Liver (tissue), 9 donors: ENCODE results near the gene UFD1. TPM values are rescaled to one million over a fixed set of nuclear protein-coding genes. Genes with fewer than 3 reads are reported as not detected.

Experiments used
- DNase-seq: peaks from one replicate; pipeline ENCODE4 v3.0.0-alpha.2; 2017; ENCODE audit warnings: low spot score
- H3K27ac ChIP-seq, 2 donors: one replicate each; pipeline ENCODE4 v1.7.0; 2013; ENCODE audit warnings: inconsistent platforms in 2 of 2, low read length in 2 of 2, control low read depth in 1 of 2, low read depth in 1 of 2, mild to moderate bottlenecking in 1 of 2
- H3K27me3 ChIP-seq, 4 donors: one replicate each; pipeline versions ENCODE4 v1.6.1 to v1.7.0; 2013; ENCODE audit warnings: low read length in 3 of 4, inconsistent platforms in 1 of 4, mild to moderate bottlenecking in 1 of 4, moderate library complexity in 1 of 4; ENCODE audit not compliant: control insufficient read depth in 4 of 4, insufficient read depth in 4 of 4
- H3K36me3 ChIP-seq, 4 donors: one replicate each; pipeline versions ENCODE4 v1.6.1 to v1.7.0; 2013; ENCODE audit warnings: low read length in 3 of 4, mild to moderate bottlenecking in 3 of 4, low read depth in 1 of 4, moderate library complexity in 1 of 4; ENCODE audit not compliant: control insufficient read depth in 4 of 4, insufficient read depth in 3 of 4
- H3K4me1 ChIP-seq, 4 donors: one replicate each; pipeline versions ENCODE4 v1.6.1 to v1.7.0; 2013; ENCODE audit warnings: low read length in 3 of 4, mild to moderate bottlenecking in 3 of 4, moderate library complexity in 1 of 4; ENCODE audit not compliant: control insufficient read depth in 4 of 4, insufficient read depth in 4 of 4
- H3K4me3 ChIP-seq, 3 donors: one replicate each; pipeline versions ENCODE4 v1.6.1 to v1.7.0; 2013; ENCODE audit warnings: low read length in 3 of 3, control low read depth in 1 of 3, low read depth in 1 of 3, mild to moderate bottlenecking in 1 of 3
- H3K9ac ChIP-seq, 2 donors: one replicate each; pipeline ENCODE4 v1.7.0; 2013; ENCODE audit warnings: low read length in 2 of 2, mild to moderate bottlenecking in 2 of 2, moderate library complexity in 2 of 2, control low read depth in 1 of 2, low read depth in 1 of 2
- H3K9me3 ChIP-seq, 4 donors: one replicate each; pipeline versions ENCODE4 v1.6.1 to v1.7.0; 2013; ENCODE audit warnings: low read length in 3 of 4; ENCODE audit not compliant: control insufficient read depth in 4 of 4
- ATF3 ChIP-seq: IDR thresholded peaks from 2 replicates; pipeline ENCODE4 v1.6.1; 2016; ENCODE audit warnings: antibody characterized with exemption
- CTCF ChIP-seq: fragments of 150-350 bp; IDR thresholded peaks from 2 replicates; pipeline ENCODE4 v1.5.1; 2017; ENCODE audit warnings: improper control_type of control experiment, low read depth, low read length; ENCODE audit not compliant: missing input control
- EGR1 ChIP-seq, 2 donors: IDR thresholded peaks; 2 replicates each; pipeline ENCODE4 v1.6.1; 2016 to 2018; ENCODE audit warnings: antibody characterized with exemption in 2 of 2, low read depth in 2 of 2
- FOXA1 ChIP-seq: IDR thresholded peaks from 2 replicates; pipeline ENCODE4 v1.6.1; 2016; ENCODE audit warnings: antibody characterized with exemption
- HNF4A ChIP-seq, 2 donors: conservative IDR thresholded peaks; 2 replicates each; pipeline ENCODE4 v1.6.1; 2016; ENCODE audit warnings: antibody characterized with exemption in 2 of 2, mild to moderate bottlenecking in 2 of 2
- HNF4G ChIP-seq: IDR thresholded peaks from 2 replicates; pipeline ENCODE4 v1.6.1; 2016; ENCODE audit warnings: antibody characterized with exemption
- NR2F2 ChIP-seq: IDR thresholded peaks from 2 replicates; pipeline ENCODE4 v1.6.1; 2016; ENCODE audit warnings: antibody characterized with exemption
- RAD21 ChIP-seq, 2 donors: IDR thresholded peaks; 2 replicates each; pipeline ENCODE4 v1.6.1; 2016; ENCODE audit warnings: antibody characterized with exemption in 2 of 2, mild to moderate bottlenecking in 2 of 2
- REST ChIP-seq: IDR thresholded peaks from 2 replicates; pipeline ENCODE4 v1.6.1; 2016; ENCODE audit warnings: antibody characterized with exemption, mild to moderate bottlenecking
- RXRA ChIP-seq, 2 donors: IDR thresholded peaks; 2 replicates each; pipeline ENCODE4 v1.6.1; 2017 to 2018; ENCODE audit warnings: antibody characterized with exemption in 2 of 2, mild to moderate bottlenecking in 1 of 2
- SP1 ChIP-seq: IDR thresholded peaks from 2 replicates; pipeline ENCODE4 v1.6.1; 2018; ENCODE audit warnings: antibody characterized with exemption, mild to moderate bottlenecking
- TAF1 ChIP-seq: conservative IDR thresholded peaks from 2 replicates; pipeline ENCODE4 v1.6.1; 2016; ENCODE audit warnings: antibody characterized with exemption, mild to moderate bottlenecking
- WGBS: extraction: QIAGEN DNeasy Blood & Tissue Kit; methylation state at CpG from one replicate; pipeline ENCODE4 v1.1.7; 2013; 5-methylcytosine and 5-hydroxymethylcytosine counted together
- polyA plus RNA-seq, 2 donors: library from polyadenylated mRNA; stranded (reverse) in 1 of 2; unstranded in 1 of 2; fragments of 200-250 nt in 1 of 2; fragments of >200 nt in 1 of 2; fragmentation: Nextera tagmentation in 1 of 2; extraction: Ambion mirVana in 1 of 2; gene quantifications; one replicate each; pipeline versions ENCODE4 v1.2.1 to v1.2.3, GENCODE V29; 2013 to 2015
- total RNA-seq, 2 donors: library from RNA; depleted of rRNA; stranded (reverse); fragments of >200 nt; gene quantifications; one replicate each; pipeline ENCODE4 v1.2.3, GENCODE V29; 2014
- TF ChIP-seq, protein P1 (sequence below): IDR thresholded peaks from 2 replicates; pipeline ENCODE4 v1.6.1; 2016; ENCODE audit warnings: antibody characterized with exemption
- TF ChIP-seq, protein P2 (sequence below): IDR thresholded peaks from 2 replicates; pipeline ENCODE4 v1.6.1; 2016; ENCODE audit warnings: antibody characterized with exemption
- donor health status: healthy.
- donor health status: healthy.
- donor health status: healthy.
- donor health status: healthy.
- donor health status: healthy.

The UFD1 gene
- total and polyA plus RNA-seq, 4 donors = 28.2 to 64.2 (median 54.6) TPM

- DNase-seq = no peak
- Histone ChIP-seq H3K27me3 (no peaks in the 10 kb centered on the region), H3K27ac (no peak overlapping the region), H3K36me3 (peaks cover 30 to 69% (median 59%) of the 10 kb centered on the region in 4 donors), H3K9ac (no peak overlapping the region), H3K9me3 (no peaks in the 10 kb centered on the region), H3K4me1 (no peaks in the 10 kb centered on the region), H3K4me3 (no peak overlapping the region)
- 80% methylated on average over 1 of the region's 1 CpG for WGBS
- TF ChIP-seq NR2F2 (no peak), CTCF (no peak), ATF3 (no peak), SP1 (no peak), HNF4G (no peak), FOXA1 (no peak), RAD21 (IDR thresholded peaks at IDR 0.05) (no peak), TAF1 (no peak), RXRA (IDR thresholded peaks at IDR 0.05) (no peak), HNF4A (conservative IDR thresholded peaks at IDR 0.05) (no peak)
- TF ChIP-seq, protein P1, sequence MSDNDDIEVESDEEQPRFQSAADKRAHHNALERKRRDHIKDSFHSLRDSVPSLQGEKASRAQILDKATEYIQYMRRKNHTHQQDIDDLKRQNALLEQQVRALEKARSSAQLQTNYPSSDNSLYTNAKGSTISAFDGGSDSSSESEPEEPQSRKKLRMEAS = no peak
Measured at GRCh38 chr22:19464546-19464945, 14.4 kb downstream of the UFD1 start.

GRCh38 chr22:19463491-19464469, 15.2 kb downstream of the UFD1 start:
- no peaks in the 10 kb centered on the region for H3K4me1 ChIP-seq
- H3K9me3 ChIP-seq = no peaks in the 10 kb centered on the region
- WGBS = 81% methylated on average over 7 of the region's 7 CpGs
- DNase-seq = no peak
- TF ChIP-seq, protein P2, sequence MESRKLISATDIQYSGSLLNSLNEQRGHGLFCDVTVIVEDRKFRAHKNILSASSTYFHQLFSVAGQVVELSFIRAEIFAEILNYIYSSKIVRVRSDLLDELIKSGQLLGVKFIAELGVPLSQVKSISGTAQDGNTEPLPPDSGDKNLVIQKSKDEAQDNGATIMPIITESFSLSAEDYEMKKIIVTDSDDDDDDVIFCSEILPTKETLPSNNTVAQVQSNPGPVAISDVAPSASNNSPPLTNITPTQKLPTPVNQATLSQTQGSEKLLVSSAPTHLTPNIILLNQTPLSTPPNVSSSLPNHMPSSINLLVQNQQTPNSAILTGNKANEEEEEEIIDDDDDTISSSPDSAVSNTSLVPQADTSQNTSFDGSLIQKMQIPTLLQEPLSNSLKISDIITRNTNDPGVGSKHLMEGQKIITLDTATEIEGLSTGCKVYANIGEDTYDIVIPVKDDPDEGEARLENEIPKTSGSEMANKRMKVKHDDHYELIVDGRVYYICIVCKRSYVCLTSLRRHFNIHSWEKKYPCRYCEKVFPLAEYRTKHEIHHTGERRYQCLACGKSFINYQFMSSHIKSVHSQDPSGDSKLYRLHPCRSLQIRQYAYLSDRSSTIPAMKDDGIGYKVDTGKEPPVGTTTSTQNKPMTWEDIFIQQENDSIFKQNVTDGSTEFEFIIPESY = no peak
- TF ChIP-seq EGR1 (IDR thresholded peaks at IDR 0.05; ENCODE audit: low read depth in 2 of 2) (no peak), TAF1 (no peak)
- H3K27ac ChIP-seq = no peak overlapping the region
- no peak overlapping the region for H3K9ac ChIP-seq
- H3K4me3 ChIP-seq = no peak overlapping the region
- no peaks in the 10 kb centered on the region for H3K27me3 ChIP-seq
- peaks cover 25 to 63% (median 55%) of the 10 kb centered on the region in 4 donors for H3K36me3 ChIP-seq

- H3K27me3 ChIP-seq = no peaks in the 10 kb centered on the region
- no peak overlapping the region for H3K4me3 ChIP-seq
- no peak overlapping the region for H3K9ac ChIP-seq
- DNase-seq = no peak
- no peak overlapping the region for H3K27ac ChIP-seq
- no peak for TF ChIP-seq REST
- no peak for TF ChIP-seq RXRA (IDR thresholded peaks at IDR 0.05)
- TF ChIP-seq HNF4A (conservative IDR thresholded peaks at IDR 0.05) = no peak
- H3K4me1 ChIP-seq = no peaks in the 10 kb centered on the region
- H3K36me3 ChIP-seq = peaks cover 17 to 58% (median 49%) of the 10 kb centered on the region in 4 donors
- H3K9me3 ChIP-seq = no peaks in the 10 kb centered on the region
- 99% methylated on average over 1 of the region's 1 CpG for WGBS
Measured at GRCh38 chr22:19463008-19463407, 16.0 kb downstream of the UFD1 start.
